Ovary (tissue), 10 donors: ENCODE data around the gene CETN2. TPM values are rescaled to one million over a fixed set of nuclear protein-coding genes. Genes with fewer than 3 reads are reported as not detected.

Source experiments
- DNase-seq, 5 donors: peaks; one replicate each; pipeline ENCODE4 v3.0.0-alpha.2; 2019 to 2020
- H3K27ac ChIP-seq, 2 donors: fragments of 200-600 bp; one replicate each; pipeline versions ENCODE4 v1.5.1 to v1.8.0; 2019 to 2022
- H3K27me3 ChIP-seq: fragments of 200-600 bp; one replicate; pipeline ENCODE4 v1.8.0; 2022
- H3K36me3 ChIP-seq: fragments of 200-600 bp; sonication (generic); one replicate; pipeline ENCODE4 v1.5.1; 2019
- H3K4me1 ChIP-seq: one replicate; pipeline ENCODE4 v1.8.1; 2013; ENCODE audit warnings: mild to moderate bottlenecking, moderate library complexity; ENCODE audit not compliant: insufficient read depth
- H3K4me3 ChIP-seq: fragments of 200-600 bp; sonication (generic); one replicate; pipeline ENCODE4 v1.5.1; 2017
- H3K9me3 ChIP-seq, 2 donors: fragments of 200-600 bp in 1 of 2; sonication (generic) in 1 of 2; one replicate each; pipeline versions ENCODE4 v1.5.1 to v1.8.1; 2013 to 2019; ENCODE audit warnings: mild to moderate bottlenecking in 1 of 2, moderate library complexity in 1 of 2
- CTCF ChIP-seq, 3 donors: fragments of 450-650 bp in 2 of 3; fragments of 200-600 bp in 1 of 3; IDR thresholded peaks; one replicate each; pipeline versions ENCODE4 v1.5.1 to v1.8.0; 2016 to 2022; ENCODE audit warnings: antibody characterized with exemption in 3 of 3, mild to moderate bottlenecking in 1 of 3
- EP300 ChIP-seq: sonication (generic); formaldehyde crosslinking; IDR thresholded peaks from one replicate; pipeline ENCODE4 v1.6.1; 2017; ENCODE audit warnings: antibody characterized with exemption
- POLR2A ChIP-seq: fragments of 450-650 bp; IDR thresholded peaks from one replicate; pipeline ENCODE4 v1.6.1; 2017; ENCODE audit warnings: antibody characterized with exemption, mild to moderate bottlenecking, moderate library complexity
- WGBS, 3 donors: extraction: QIAGEN DNeasy Blood & Tissue Kit in 1 of 3; methylation state at CpG; one replicate each; pipeline versions ENCODE4 v1.1.5 to v1.1.7; 2013 to 2017; 5-methylcytosine and 5-hydroxymethylcytosine counted together
- intact Hi-C, 4 donors: fragments of 100-400 bp; cut with DNase I; formaldehyde crosslinking; loops; one replicate each; pipeline versions ENCODE4 v1.11.0 to v1.15.1; 2022 to 2023
- long read RNA-seq, 3 donors: library from polyadenylated mRNA in 2 of 3; unstranded in 2 of 3; transcript quantifications; one replicate each; pipeline ENCODE4 v2.0.0 and lab custom pipeline, GENCODE V29; 2021 to 2026
- polyA plus RNA-seq, 2 donors: library from polyadenylated mRNA; stranded (reverse); fragments of 200-250 nt in 1 of 2; fragments of 350-450 nt in 1 of 2; fragmentation: Illumina TruSeq in 1 of 2; extraction: RNeasy Lipid Tissue Mini Kit (QIAGEN cat#74804) in 1 of 2; gene quantifications; one replicate each; pipeline ENCODE4 v1.2.3, GENCODE V29; 2013 to 2014
- total RNA-seq, 7 donors: library from RNA; depleted of rRNA in 2 of 7; stranded (reverse); fragments of >200 nt in 2 of 7; fragmentation: NEBNext Ultra II Directional in 3 of 7; extraction: Animal tissue kit (Norgen Biotek cat#: 25700) in 3 of 7; gene quantifications; one replicate each; pipeline versions ENCODE4 v1.1.0 to v1.2.4, GENCODE V29; 2016 to 2023
- donor health status: DM: no; HTN: no; CAD: no; lungs with moderate emphysema.
- donor health status: DM: no; HTN: no; CAD: no.
- donor health status: Bipolar disorder and iron deficiency.
- donor health status: DM: yes; HTN: yes; CAD: no.
- donor health status: DM: no; HTN: no; CAD: no.
- donor health status: DM: yes; HTN: yes; CAD: no.

The CETN2 gene
- total RNA-seq (10 to 100 TPM; 18.5 to 94.3 (median 48.1) TPM), polyA plus RNA-seq (100 to 1,000 TPM in 1 of 2 donors, 10 to 100 TPM in 1; 42.9 to 119 TPM)
- long read RNA-seq, donor 1, transcript CETN2-201 (5 exons, 1,454 nt): major isoform, 10 of 12 reads
- long read RNA-seq, donor 1, partial matches to known transcripts: 1 of 12 reads
- long read RNA-seq, donor 1, other reads (novel, unspliced or antisense): 1 of 12 reads
- long read RNA-seq, donor 2, transcript CETN2-201 (5 exons, 1,454 nt): major isoform, 60 of 68 reads
- long read RNA-seq, donor 2, partial matches to known transcripts: 8 of 68 reads
- long read RNA-seq, donor 2, other reads (novel, unspliced or antisense): 0 of 68 reads
- long read RNA-seq, donor 3, transcript CETN2-201 (5 exons, 1,454 nt): major isoform, 35 of 40 reads
- long read RNA-seq, donor 3, partial matches to known transcripts: 5 of 40 reads
- long read RNA-seq, donor 3, other reads (novel, unspliced or antisense): 0 of 40 reads

- Histone ChIP-seq H3K27me3 (no peaks in the 10 kb centered on the region), H3K4me1 (no peaks in the 10 kb centered on the region), H3K36me3 (no peaks in the 10 kb centered on the region), H3K4me3 (peak within 1 kb of the TSS; percentile 57), H3K9me3 (no peaks in the 10 kb centered on the region), H3K27ac (peak within 1 kb of the TSS in 1 of 2 donors; percentile 27)
- TF ChIP-seq CTCF (IDR thresholded peaks at IDR 0.05): no peak
- TF ChIP-seq POLR2A: no peak
- no peak for TF ChIP-seq EP300
- 33 to 38% (median 37%) methylated on average over 64 to 71 of the region's 71 CpGs for WGBS, 3 donors
- DNase-seq: peak; percentile 94 to 96 (median 95)
- intact Hi-C loops: no loop called here
Measured at GRCh38 chrX:152830312-152831305, at the start of gene CETN2, which contains the start of gene NSDHL. TSS of gene CETN2 (minus strand) at chrX:152830757. CDS start at chrX:152830710, 47 bp downstream. TSS of gene NSDHL (plus strand) at chrX:152831063. CDS start at chrX:152846325, 15,262 bp downstream.

- intact Hi-C loops: no loop called here
- no peak for TF ChIP-seq CTCF (IDR thresholded peaks at IDR 0.05)
- H3K27me3 ChIP-seq: no peaks in the 10 kb centered on the region
- WGBS, 3 donors: 67 to 72% (median 70%) methylated on average over 16 of the region's 16 CpGs
- H3K36me3 ChIP-seq: no peaks in the 10 kb centered on the region
- H3K4me1 ChIP-seq: no peaks in the 10 kb centered on the region
- H3K27ac ChIP-seq: no peak overlapping the region
- DNase-seq: no peak
- no peaks in the 10 kb centered on the region for H3K9me3 ChIP-seq
- no peak overlapping the region for H3K4me3 ChIP-seq
Measured at GRCh38 chrX:152878976-152879755, 48.6 kb upstream of the CETN2 start.

- TF ChIP-seq CTCF (IDR thresholded peaks at IDR 0.05) (no peak), EP300 (no peak), POLR2A (no peak)
- no peak for DNase-seq
- intact Hi-C loops: no loop called here
- Histone ChIP-seq H3K36me3 (no peaks in the 10 kb centered on the region), H3K4me1 (no peaks in the 10 kb centered on the region), H3K9me3 (no peaks in the 10 kb centered on the region), H3K4me3 (no peak overlapping the region), H3K27ac (no peak overlapping the region), H3K27me3 (no peaks in the 10 kb centered on the region)
- WGBS, 3 donors: 69 to 83% (median 75%) methylated on average over 10 of the region's 10 CpGs
Measured at GRCh38 chrX:152876931-152877840, 46.6 kb upstream of the CETN2 start.
